ENCODE results near the gene PAFAH2. TPM values are rescaled to one million over a fixed set of nuclear protein-coding genes. Genes with fewer than 3 reads are reported as not detected.

The PAFAH2 gene
- total RNA-seq, 1 experiment from 2014 or later = 12.8 TPM

DNA sequence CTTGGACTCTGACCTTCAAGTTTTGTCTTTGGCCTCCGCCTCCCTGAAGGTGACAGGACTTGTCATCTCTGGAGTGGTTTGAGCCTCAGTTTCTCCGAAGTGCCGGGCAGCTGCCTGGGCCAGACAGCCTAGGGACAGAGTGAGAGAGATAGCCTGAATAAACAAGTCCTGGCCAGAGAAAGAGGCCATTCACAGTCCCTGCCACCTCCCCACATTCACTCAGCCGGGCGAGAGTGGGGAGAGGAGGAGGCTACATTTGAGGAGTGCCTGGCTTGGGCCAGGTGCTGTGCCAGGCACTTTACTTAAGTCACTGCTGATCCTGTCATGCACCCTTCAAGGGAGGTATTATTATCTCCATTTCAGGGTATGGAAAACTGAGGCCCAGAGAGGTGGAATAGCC lies 27.2 kb upstream of the PAFAH2 start:
- H3K27me3 Mint-ChIP-seq (ENCODE audit: insufficient read depth, unreplicated experiment) = no peaks in the 10 kb centered on the region
- no peak overlapping the region for H3K27ac Mint-ChIP-seq (ENCODE audit: low read depth, unreplicated experiment)
- H3K4me3 Mint-ChIP-seq (ENCODE audit: unreplicated experiment) = no peak overlapping the region
- no peak for DNase-seq (ENCODE audit: unreplicated experiment)
- no peaks in the 10 kb centered on the region for H3K36me3 Mint-ChIP-seq (ENCODE audit: insufficient read depth, unreplicated experiment)
- intact Hi-C loops (cut with micrococcal nuclease) = no loop called here
- POLR2A ChIA-PET = no interaction called here
- H3K9me3 Mint-ChIP-seq (ENCODE audit: unreplicated experiment) = no peaks in the 10 kb centered on the region
- TF ChIP-seq, protein P1, sequence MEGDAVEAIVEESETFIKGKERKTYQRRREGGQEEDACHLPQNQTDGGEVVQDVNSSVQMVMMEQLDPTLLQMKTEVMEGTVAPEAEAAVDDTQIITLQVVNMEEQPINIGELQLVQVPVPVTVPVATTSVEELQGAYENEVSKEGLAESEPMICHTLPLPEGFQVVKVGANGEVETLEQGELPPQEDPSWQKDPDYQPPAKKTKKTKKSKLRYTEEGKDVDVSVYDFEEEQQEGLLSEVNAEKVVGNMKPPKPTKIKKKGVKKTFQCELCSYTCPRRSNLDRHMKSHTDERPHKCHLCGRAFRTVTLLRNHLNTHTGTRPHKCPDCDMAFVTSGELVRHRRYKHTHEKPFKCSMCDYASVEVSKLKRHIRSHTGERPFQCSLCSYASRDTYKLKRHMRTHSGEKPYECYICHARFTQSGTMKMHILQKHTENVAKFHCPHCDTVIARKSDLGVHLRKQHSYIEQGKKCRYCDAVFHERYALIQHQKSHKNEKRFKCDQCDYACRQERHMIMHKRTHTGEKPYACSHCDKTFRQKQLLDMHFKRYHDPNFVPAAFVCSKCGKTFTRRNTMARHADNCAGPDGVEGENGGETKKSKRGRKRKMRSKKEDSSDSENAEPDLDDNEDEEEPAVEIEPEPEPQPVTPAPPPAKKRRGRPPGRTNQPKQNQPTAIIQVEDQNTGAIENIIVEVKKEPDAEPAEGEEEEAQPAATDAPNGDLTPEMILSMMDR (IDR thresholded peaks at IDR 0.05; ENCODE audit: unreplicated experiment) = no peak
- no peaks in the 10 kb centered on the region for H3K4me1 Mint-ChIP-seq (ENCODE audit: insufficient read depth, unreplicated experiment)
- BruUV-seq (replicated peaks) = no TSS peak
- CTCF ChIA-PET = interaction anchor here (1.1 to 1.2 kb wide), 2 partner anchors 9 to 10 kb away, joined by 3 to 6 read pairs; no protein-coding TSS in a partner anchor

DNA sequence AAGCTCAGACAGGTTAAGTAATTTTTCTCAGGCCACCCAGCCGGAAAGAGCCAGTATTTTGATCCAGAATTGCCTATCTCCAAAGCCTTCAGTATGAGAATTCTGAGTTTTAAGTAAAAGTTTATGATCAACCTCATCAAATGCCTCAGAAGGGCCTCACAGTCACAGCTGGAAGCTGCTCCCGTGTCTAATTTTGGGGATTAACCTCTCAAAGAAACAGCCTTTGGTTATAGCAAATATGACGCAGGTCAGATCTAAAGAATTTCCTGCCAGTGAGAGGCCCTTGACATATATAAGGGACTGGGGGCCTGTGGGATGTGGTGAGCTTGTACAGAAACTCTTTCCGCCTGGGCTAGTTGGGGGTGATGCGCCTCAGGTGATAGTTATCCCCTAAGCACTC lies 26.0 kb upstream of the PAFAH2 start:
- H3K27me3 Mint-ChIP-seq (ENCODE audit: insufficient read depth, unreplicated experiment) = no peaks in the 10 kb centered on the region
- POLR2A ChIA-PET = no interaction called here
- no peak for DNase-seq (ENCODE audit: unreplicated experiment)
- no peaks in the 10 kb centered on the region for H3K4me1 Mint-ChIP-seq (ENCODE audit: insufficient read depth, unreplicated experiment)
- TF ChIP-seq, protein P1 (IDR thresholded peaks at IDR 0.05; ENCODE audit: unreplicated experiment) = no peak
- H3K36me3 Mint-ChIP-seq (ENCODE audit: insufficient read depth, unreplicated experiment) = no peaks in the 10 kb centered on the region
- BruUV-seq (replicated peaks) = no TSS peak
- no peaks in the 10 kb centered on the region for H3K9me3 Mint-ChIP-seq (ENCODE audit: unreplicated experiment)
- CTCF ChIA-PET = interaction anchor here (0.6 kb wide), 1 partner anchor 394 kb away, joined by 4 read pairs; no protein-coding TSS in a partner anchor
- no peak overlapping the region for H3K27ac Mint-ChIP-seq (ENCODE audit: low read depth, unreplicated experiment)
- intact Hi-C loops (cut with micrococcal nuclease) = no loop called here
- H3K4me3 Mint-ChIP-seq (ENCODE audit: unreplicated experiment) = no peak overlapping the region

DNA sequence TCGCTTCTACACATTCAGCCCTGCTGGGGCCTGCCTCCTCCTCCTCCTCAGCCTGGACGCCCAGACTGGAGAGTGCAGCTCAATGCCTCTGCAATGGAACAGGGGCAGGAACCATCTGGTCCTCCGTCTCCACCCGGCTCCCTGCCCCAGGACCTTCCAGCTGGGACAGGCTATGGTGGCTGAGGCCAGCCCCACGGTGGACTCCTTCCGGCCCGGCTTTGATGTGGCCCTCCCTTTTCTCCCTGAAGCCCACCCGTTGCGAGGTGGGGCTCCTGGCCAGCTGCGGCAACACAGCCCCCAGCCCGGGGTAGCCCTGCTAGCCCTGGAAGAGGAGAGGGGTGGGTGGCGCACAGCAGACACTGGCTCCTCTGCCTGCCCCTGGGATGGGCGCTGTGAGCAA lies 25.1 kb upstream of the PAFAH2 start:
- no TSS peak for BruUV-seq (replicated peaks)
- H3K4me1 Mint-ChIP-seq (ENCODE audit: insufficient read depth, unreplicated experiment) = no peaks in the 10 kb centered on the region
- POLR2A ChIA-PET = no interaction called here

DNA sequence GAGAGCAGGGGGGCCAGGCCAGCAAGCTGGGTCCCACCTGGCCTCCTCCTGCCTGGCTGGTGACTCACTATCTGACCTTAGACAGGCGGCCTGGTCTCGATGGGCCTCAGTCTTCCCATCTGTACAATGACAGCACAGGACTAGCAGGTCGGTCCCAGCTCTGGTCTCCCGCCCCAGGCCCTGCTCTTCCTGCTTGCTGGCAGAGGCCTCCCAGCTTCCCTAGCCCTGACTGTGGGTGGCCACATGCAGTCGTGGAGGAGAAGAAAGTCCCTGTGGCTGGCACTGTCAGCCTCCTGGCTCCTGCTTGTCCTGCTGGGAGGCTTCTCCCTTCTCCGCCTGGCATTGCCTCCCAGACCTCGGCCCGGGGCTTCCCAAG lies 24.5 kb upstream of the PAFAH2 start:
- POLR2A ChIA-PET = no interaction called here

More for the DNA sequence above, 25.1 kb upstream of the PAFAH2 start:
- DNase-seq (ENCODE audit: unreplicated experiment) = no peak
- Mint-ChIP-seq H3K27me3 (ENCODE audit: insufficient read depth, unreplicated experiment) (no peaks in the 10 kb centered on the region), H3K27ac (ENCODE audit: low read depth, unreplicated experiment) (no peak overlapping the region), H3K9me3 (ENCODE audit: unreplicated experiment) (no peaks in the 10 kb centered on the region), H3K4me3 (ENCODE audit: unreplicated experiment) (no peak overlapping the region), H3K36me3 (ENCODE audit: insufficient read depth, unreplicated experiment) (no peaks in the 10 kb centered on the region)
- CTCF ChIA-PET = no interaction called here
- intact Hi-C loops (cut with micrococcal nuclease) = no loop called here
- TF ChIP-seq, protein P1 (IDR thresholded peaks at IDR 0.05; ENCODE audit: unreplicated experiment) = no peak

More for the DNA sequence above, 24.5 kb upstream of the PAFAH2 start:
- no peaks in the 10 kb centered on the region for H3K36me3 Mint-ChIP-seq (ENCODE audit: insufficient read depth, unreplicated experiment)
- TF ChIP-seq, protein P1 (IDR thresholded peaks at IDR 0.05; ENCODE audit: unreplicated experiment) = no peak
- no peak overlapping the region for H3K27ac Mint-ChIP-seq (ENCODE audit: low read depth, unreplicated experiment)
- BruUV-seq (replicated peaks) = no TSS peak
- DNase-seq (ENCODE audit: unreplicated experiment) = no peak
- no peaks in the 10 kb centered on the region for H3K27me3 Mint-ChIP-seq (ENCODE audit: insufficient read depth, unreplicated experiment)
- CTCF ChIA-PET = interaction anchor here (1.0 kb wide), 1 partner anchor 14 kb away, joined by 3 read pairs; no protein-coding TSS in a partner anchor
- no peaks in the 10 kb centered on the region for H3K4me1 Mint-ChIP-seq (ENCODE audit: insufficient read depth, unreplicated experiment)
- H3K9me3 Mint-ChIP-seq (ENCODE audit: unreplicated experiment) = no peaks in the 10 kb centered on the region
- intact Hi-C loops (cut with micrococcal nuclease) = no loop called here
- H3K4me3 Mint-ChIP-seq (ENCODE audit: unreplicated experiment) = no peak overlapping the region

Data from MCF 10A (cell line).